Glomerular visceral epithelial cell (primary cell): Measurements from ENCODE around the gene GGT5.
"Not testable (repeated sequence)": the region's sequence is repeated elsewhere in the genome, so short reads cannot be mapped to it uniquely, and the experiment has no call there.

Source experiments
- DNase-seq: peaks from one replicate; pipeline ENCODE4 v3.0.0-alpha.2; 2016; ENCODE audit errors: extremely low spot score

Gene GGT5

GRCh38 chr22:24245030-24245431 lies at the start of gene GGT5:
GGT5 (minus strand) TSS chr22:24245082; CDS start chr22:24244725, 357 bp downstream.
- not testable (repeated sequence) for DNase-seq

- not testable (repeated sequence) for DNase-seq
Measured at GRCh38 chr22:24292202-24292830, 47.4 kb upstream of the GGT5 start.

- DNase-seq: no peak
Measured at GRCh38 chr22:24291515-24292201, 46.8 kb upstream of the GGT5 start.

- DNase-seq: no peak
Measured at GRCh38 chr22:24290459-24290858, 45.6 kb upstream of the GGT5 start.

GRCh38 chr22:24289741-24290163 lies 44.9 kb upstream of the GGT5 start:
- no peak for DNase-seq

- peak; percentile 36 for DNase-seq
Measured at GRCh38 chr22:24289114-24289513, 44.2 kb upstream of the GGT5 start.

GRCh38 chr22:24287801-24288200 lies 42.9 kb upstream of the GGT5 start:
- DNase-seq: not testable (repeated sequence)

GRCh38 chr22:24287212-24287611 lies 42.3 kb upstream of the GGT5 start:
- not testable (repeated sequence) for DNase-seq

GRCh38 chr22:24285245-24285644 lies 40.4 kb upstream of the GGT5 start:
- no peak for DNase-seq

- DNase-seq: no peak
Measured at GRCh38 chr22:24284747-24285203, 39.9 kb upstream of the GGT5 start.

GRCh38 chr22:24282401-24282800 lies 37.5 kb upstream of the GGT5 start:
- DNase-seq: no peak

- not testable (repeated sequence) for DNase-seq
Measured at GRCh38 chr22:24280363-24280762, 35.5 kb upstream of the GGT5 start.

- not testable (repeated sequence) for DNase-seq
Measured at GRCh38 chr22:24274696-24275405, 30.0 kb upstream of the GGT5 start.

GRCh38 chr22:24273906-24274305 lies 29.0 kb upstream of the GGT5 start:
- not testable (repeated sequence) for DNase-seq

GRCh38 chr22:24273031-24273430 lies 28.1 kb upstream of the GGT5 start:
- DNase-seq: not testable (repeated sequence)

GRCh38 chr22:24271386-24271854 lies 26.5 kb upstream of the GGT5 start:
- DNase-seq: no peak

GRCh38 chr22:24270556-24271385 lies 25.9 kb upstream of the GGT5 start, which contains the start of gene SPECC1L:
SPECC1L (plus strand) TSS chr22:24270831; CDS start chr22:24302232, 31,401 bp downstream.
- DNase-seq: peak; percentile 94

GRCh38 chr22:24266495-24266894 lies 21.6 kb upstream of the GGT5 start:
- not testable (repeated sequence) for DNase-seq

- no peak for DNase-seq
Measured at GRCh38 chr22:24265734-24266133, 20.9 kb upstream of the GGT5 start.

GRCh38 chr22:24264329-24264896 lies 19.5 kb upstream of the GGT5 start:
- DNase-seq: not testable (repeated sequence)

GRCh38 chr22:24263479-24263878 lies 18.6 kb upstream of the GGT5 start:
- DNase-seq: not testable (repeated sequence)
